ENCODE data around the gene GNAL.

DNA sequence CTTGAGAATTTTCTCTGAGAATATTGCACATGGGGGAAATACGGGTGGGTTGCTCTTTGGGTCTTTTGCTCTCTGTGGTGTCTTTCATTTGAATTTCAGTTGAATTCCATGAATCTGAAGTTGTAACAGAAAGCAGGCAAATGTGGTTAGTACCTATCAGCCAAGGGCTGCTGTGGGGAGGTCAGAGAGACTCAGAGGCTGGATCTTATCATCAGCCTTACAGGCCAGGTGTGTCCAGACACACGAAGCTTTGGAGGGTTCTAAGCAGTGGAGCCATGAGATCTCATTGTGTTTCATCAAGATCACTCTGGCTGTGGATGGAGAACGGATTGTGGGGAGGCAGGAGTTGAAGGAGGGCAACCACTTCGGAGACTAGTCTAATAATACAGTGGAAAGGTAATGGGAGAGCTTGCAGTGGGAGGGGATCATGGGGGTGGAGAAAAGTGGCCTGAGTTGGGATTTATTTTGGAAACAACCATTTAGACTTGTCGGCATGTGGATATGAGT, 68.1 kb downstream of the GNAL start:
- TF ChIP-seq POLR2A (IDR thresholded peaks at IDR 0.05) (no peak), EP300 (IDR thresholded peaks at IDR 0.05) (no peak), POLR2AphosphoS5 (IDR thresholded peaks at IDR 0.05) (no peak)
- TF ChIP-seq, protein P1, sequence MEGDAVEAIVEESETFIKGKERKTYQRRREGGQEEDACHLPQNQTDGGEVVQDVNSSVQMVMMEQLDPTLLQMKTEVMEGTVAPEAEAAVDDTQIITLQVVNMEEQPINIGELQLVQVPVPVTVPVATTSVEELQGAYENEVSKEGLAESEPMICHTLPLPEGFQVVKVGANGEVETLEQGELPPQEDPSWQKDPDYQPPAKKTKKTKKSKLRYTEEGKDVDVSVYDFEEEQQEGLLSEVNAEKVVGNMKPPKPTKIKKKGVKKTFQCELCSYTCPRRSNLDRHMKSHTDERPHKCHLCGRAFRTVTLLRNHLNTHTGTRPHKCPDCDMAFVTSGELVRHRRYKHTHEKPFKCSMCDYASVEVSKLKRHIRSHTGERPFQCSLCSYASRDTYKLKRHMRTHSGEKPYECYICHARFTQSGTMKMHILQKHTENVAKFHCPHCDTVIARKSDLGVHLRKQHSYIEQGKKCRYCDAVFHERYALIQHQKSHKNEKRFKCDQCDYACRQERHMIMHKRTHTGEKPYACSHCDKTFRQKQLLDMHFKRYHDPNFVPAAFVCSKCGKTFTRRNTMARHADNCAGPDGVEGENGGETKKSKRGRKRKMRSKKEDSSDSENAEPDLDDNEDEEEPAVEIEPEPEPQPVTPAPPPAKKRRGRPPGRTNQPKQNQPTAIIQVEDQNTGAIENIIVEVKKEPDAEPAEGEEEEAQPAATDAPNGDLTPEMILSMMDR (IDR thresholded peaks at IDR 0.05) = no peak
